ENCODE measurements around the gene PADI2. TPM values are rescaled to one million over a fixed set of nuclear protein-coding genes. Genes with fewer than 3 reads are reported as not detected.

Gene PADI2
- total and polyA plus RNA-seq, 2 donors (not counting 3 experiments of a cell fraction or from before 2014, with no cell fraction given), result not detected

DNA sequence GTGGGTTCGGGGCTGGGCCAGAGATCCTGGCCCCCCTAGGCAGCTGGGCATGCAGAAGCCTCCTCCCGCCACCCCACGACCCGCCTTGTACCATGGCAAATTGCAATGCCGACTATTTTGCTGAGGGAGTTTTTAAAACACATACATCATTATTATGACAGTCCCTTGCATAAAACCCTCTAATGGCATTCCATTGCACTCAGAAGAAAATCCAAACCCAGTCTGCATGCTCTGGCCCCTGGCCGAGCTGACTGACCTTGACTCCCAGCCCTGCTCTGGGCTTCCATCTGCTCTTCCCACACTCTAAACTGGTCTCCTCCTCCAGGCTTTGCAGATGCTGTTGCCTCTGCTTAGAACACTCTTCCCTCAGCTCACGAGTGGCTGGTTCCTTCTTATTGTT, 28.0 kb downstream of the PADI2 start:
- FAIRE-seq, result no peak
- Histone ChIP-seq H4K20me1 (replicated peaks; ENCODE audit: control insufficient read depth, extremely low read depth, insufficient read depth, low read length) (no peaks in the 10 kb centered on the region), H3K4me2 (ENCODE audit: insufficient read depth, low read length) (no peak overlapping the region), H3K79me2 (ENCODE audit: control insufficient read depth, insufficient read depth, low read length) (no peaks in the 10 kb centered on the region), H3K9ac (replicated peaks; ENCODE audit: extremely low read depth, insufficient read depth, low read length) (no peak overlapping the region), H3K4me3 (replicated peaks in 1 of 3; ENCODE audit: insufficient read depth in 1 of 3, low read depth in 1 of 3, low read length in 3 of 3) (no peak overlapping the region), H3K27ac (ENCODE audit: insufficient read depth, low read depth, low read length) (no peak overlapping the region), H3K9me1 (replicated peaks; ENCODE audit: control insufficient read depth, extremely low read depth, insufficient read depth, low read length) (no peaks in the 10 kb centered on the region), H3K9me3 (replicated peaks; ENCODE audit: control insufficient read depth, insufficient read depth, low read length) (no peaks in the 10 kb centered on the region), H3K27me3 (ENCODE audit: control insufficient read depth in 2 of 2, insufficient read depth in 2 of 2, low read length in 2 of 2) (peaks cover 0 to 2% of the 10 kb centered on the region in 2 experiments), H2AFZ (ENCODE audit: low read depth, low read length) (no peak overlapping the region), H3K36me3 (ENCODE audit: control insufficient read depth in 2 of 2, extremely low read depth in 1 of 2, insufficient read depth in 2 of 2, low read length in 2 of 2) (no peaks in the 10 kb centered on the region), H3K4me1 (ENCODE audit: control insufficient read depth, extremely low read depth, insufficient read depth, low read length) (no peaks in the 10 kb centered on the region)
- CTCF ChIA-PET, result no interaction called here
- no TSS peak for BruUV-seq (replicated peaks)
- POLR2A ChIA-PET, result no interaction called here
- intact Hi-C loops (cut with micrococcal nuclease) (no loop called here), dilution Hi-C loops (cut with MboI; ENCODE audit: extremely low pct_ligation_motif_present, low sequenced_read_pairs) (no loop called here)
- TF ChIP-seq FOS (IDR thresholded peaks at IDR 0.05; ENCODE audit: borderline replicate concordance, insufficient read depth, low read length) (no peak), JUN (IDR thresholded peaks at IDR 0.05; ENCODE audit: borderline replicate concordance, insufficient read depth, insufficient read length, low read depth) (no peak), MYC (IDR thresholded peaks at IDR 0.05; ENCODE audit: low read depth, low read length) (no peak), POLR2A (IDR thresholded peaks at IDR 0.05; ENCODE audit: low read depth, low read length) (no peak)
- TF ChIP-seq, protein P1, sequence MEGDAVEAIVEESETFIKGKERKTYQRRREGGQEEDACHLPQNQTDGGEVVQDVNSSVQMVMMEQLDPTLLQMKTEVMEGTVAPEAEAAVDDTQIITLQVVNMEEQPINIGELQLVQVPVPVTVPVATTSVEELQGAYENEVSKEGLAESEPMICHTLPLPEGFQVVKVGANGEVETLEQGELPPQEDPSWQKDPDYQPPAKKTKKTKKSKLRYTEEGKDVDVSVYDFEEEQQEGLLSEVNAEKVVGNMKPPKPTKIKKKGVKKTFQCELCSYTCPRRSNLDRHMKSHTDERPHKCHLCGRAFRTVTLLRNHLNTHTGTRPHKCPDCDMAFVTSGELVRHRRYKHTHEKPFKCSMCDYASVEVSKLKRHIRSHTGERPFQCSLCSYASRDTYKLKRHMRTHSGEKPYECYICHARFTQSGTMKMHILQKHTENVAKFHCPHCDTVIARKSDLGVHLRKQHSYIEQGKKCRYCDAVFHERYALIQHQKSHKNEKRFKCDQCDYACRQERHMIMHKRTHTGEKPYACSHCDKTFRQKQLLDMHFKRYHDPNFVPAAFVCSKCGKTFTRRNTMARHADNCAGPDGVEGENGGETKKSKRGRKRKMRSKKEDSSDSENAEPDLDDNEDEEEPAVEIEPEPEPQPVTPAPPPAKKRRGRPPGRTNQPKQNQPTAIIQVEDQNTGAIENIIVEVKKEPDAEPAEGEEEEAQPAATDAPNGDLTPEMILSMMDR (IDR thresholded peaks at IDR 0.05; ENCODE audit: extremely low read depth in 1 of 2, insufficient read depth in 1 of 2, low read depth in 1 of 2, low read length in 2 of 2), result no peak
- TF ChIP-seq, protein P2, sequence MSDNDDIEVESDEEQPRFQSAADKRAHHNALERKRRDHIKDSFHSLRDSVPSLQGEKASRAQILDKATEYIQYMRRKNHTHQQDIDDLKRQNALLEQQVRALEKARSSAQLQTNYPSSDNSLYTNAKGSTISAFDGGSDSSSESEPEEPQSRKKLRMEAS (IDR thresholded peaks at IDR 0.05; ENCODE audit: insufficient read depth, insufficient read length), result no peak
- DNase-seq (ENCODE audit: low read depth, low spot score), result no peak

DNA sequence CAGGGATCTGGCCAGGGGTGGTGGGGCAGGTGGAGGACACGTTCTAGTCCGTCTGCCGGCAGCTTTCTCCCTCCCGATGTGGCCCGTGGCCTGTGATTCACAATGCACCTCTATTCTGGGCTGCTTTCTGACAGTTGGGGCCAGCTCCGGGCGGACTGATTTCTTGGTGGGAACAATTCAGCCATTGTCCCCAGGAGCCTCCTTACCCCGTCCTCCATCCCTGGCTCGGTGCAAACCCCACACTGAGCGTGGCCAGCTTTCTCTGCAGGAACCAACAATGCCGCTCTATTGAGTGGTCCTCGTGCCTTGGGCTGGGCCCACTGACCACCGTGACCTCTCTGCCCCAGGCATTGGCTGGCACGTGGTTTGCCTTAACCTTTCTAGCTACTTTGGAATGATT, 29.7 kb downstream of the PADI2 start:
- no peak overlapping the region for H3K27ac ChIP-seq (ENCODE audit: insufficient read depth, low read depth, low read length)
- H4K20me1 ChIP-seq (replicated peaks; ENCODE audit: control insufficient read depth, extremely low read depth, insufficient read depth, low read length), result no peaks in the 10 kb centered on the region
- intact Hi-C loops (cut with micrococcal nuclease), result no loop called here
- no peak for TF ChIP-seq FOS (IDR thresholded peaks at IDR 0.05; ENCODE audit: borderline replicate concordance, insufficient read depth, low read length)
- TF ChIP-seq EZH2 (IDR thresholded peaks at IDR 0.05; ENCODE audit: borderline replicate concordance, low read depth, low read length, severe bottlenecking), result no peak
- no peak for TF ChIP-seq POLR2AphosphoS5 (IDR thresholded peaks at IDR 0.05; ENCODE audit: insufficient read depth, low read depth, low read length)
- no peak for TF ChIP-seq POLR2A (IDR thresholded peaks at IDR 0.05; ENCODE audit: low read depth, low read length)
- TF ChIP-seq, protein P1 (IDR thresholded peaks at IDR 0.05; ENCODE audit: extremely low read depth in 1 of 2, insufficient read depth in 1 of 2, low read depth in 1 of 2, low read length in 2 of 2), result no peak
- H3K9me3 ChIP-seq (replicated peaks; ENCODE audit: control insufficient read depth, insufficient read depth, low read length), result no peaks in the 10 kb centered on the region
- DNase-seq (ENCODE audit: low read depth, low spot score) (no peak), FAIRE-seq (no peak)
- H3K36me3 ChIP-seq (ENCODE audit: control insufficient read depth in 2 of 2, extremely low read depth in 1 of 2, insufficient read depth in 2 of 2, low read length in 2 of 2), result no peaks in the 10 kb centered on the region
- no peaks in the 10 kb centered on the region for H3K4me1 ChIP-seq (ENCODE audit: control insufficient read depth, extremely low read depth, insufficient read depth, low read length)
- H3K9ac ChIP-seq (replicated peaks; ENCODE audit: extremely low read depth, insufficient read depth, low read length), result no peak overlapping the region
- dilution Hi-C loops (cut with MboI; ENCODE audit: extremely low pct_ligation_motif_present, low sequenced_read_pairs), result no loop called here
- POLR2A ChIA-PET, result no interaction called here
- no peak overlapping the region for H2AFZ ChIP-seq (ENCODE audit: low read depth, low read length)
- no peaks in the 10 kb centered on the region for H3K9me1 ChIP-seq (replicated peaks; ENCODE audit: control insufficient read depth, extremely low read depth, insufficient read depth, low read length)
- CTCF ChIA-PET, result no interaction called here
- H3K27me3 ChIP-seq (ENCODE audit: control insufficient read depth in 2 of 2, insufficient read depth in 2 of 2, low read length in 2 of 2), result no peaks in the 10 kb centered on the region
- no TSS peak for BruUV-seq (replicated peaks)
- no peaks in the 10 kb centered on the region for H3K79me2 ChIP-seq (ENCODE audit: control insufficient read depth, insufficient read depth, low read length)
- no peak overlapping the region for H3K4me2 ChIP-seq (ENCODE audit: insufficient read depth, low read length)
- no peak overlapping the region for H3K4me3 ChIP-seq (replicated peaks in 1 of 3; ENCODE audit: insufficient read depth in 1 of 3, low read depth in 1 of 3, low read length in 3 of 3)
